PC-9 (cell line): Measurements from ENCODE around the gene SHBG.

ENCODE experiments used
- EZH2 ChIP-seq: fragments of 200-600 bp; sonication (generic); IDR thresholded peaks from 2 replicates; pipeline ENCODE4 v1.8.0; 2017; ENCODE audit warnings: antibody characterized with exemption, low read depth
- TF ChIP-seq, protein P1 (sequence below): fragments of 200-600 bp; sonication (generic); conservative IDR thresholded peaks from 2 replicates; pipeline ENCODE4 v1.6.1; 2017; ENCODE audit warnings: mixed run types, antibody characterized with exemption, mild to moderate bottlenecking, moderate library complexity

DNA sequence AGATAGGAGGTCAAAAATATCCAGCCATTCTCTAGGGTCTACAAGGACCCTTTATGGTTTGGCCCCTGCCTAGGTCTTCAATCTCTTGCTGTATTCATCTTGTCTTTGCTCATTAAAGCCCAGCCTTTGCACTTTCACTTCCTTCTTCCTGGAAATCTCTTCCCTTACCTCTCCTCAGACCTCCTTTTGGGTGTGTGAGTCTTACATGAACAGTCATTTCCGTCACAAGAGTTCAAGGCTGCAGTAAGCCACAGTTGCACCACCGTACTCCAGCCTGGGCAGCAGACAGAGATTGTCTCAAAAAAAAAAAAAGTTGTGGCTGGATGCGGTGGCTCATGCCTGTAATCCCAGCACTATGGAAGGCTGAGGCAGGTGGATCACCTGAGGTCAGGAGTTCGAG is 14.8 kb downstream of the SHBG start:
- TF ChIP-seq, protein P1, sequence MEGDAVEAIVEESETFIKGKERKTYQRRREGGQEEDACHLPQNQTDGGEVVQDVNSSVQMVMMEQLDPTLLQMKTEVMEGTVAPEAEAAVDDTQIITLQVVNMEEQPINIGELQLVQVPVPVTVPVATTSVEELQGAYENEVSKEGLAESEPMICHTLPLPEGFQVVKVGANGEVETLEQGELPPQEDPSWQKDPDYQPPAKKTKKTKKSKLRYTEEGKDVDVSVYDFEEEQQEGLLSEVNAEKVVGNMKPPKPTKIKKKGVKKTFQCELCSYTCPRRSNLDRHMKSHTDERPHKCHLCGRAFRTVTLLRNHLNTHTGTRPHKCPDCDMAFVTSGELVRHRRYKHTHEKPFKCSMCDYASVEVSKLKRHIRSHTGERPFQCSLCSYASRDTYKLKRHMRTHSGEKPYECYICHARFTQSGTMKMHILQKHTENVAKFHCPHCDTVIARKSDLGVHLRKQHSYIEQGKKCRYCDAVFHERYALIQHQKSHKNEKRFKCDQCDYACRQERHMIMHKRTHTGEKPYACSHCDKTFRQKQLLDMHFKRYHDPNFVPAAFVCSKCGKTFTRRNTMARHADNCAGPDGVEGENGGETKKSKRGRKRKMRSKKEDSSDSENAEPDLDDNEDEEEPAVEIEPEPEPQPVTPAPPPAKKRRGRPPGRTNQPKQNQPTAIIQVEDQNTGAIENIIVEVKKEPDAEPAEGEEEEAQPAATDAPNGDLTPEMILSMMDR: no peak
- TF ChIP-seq EZH2: no peak
